Mesendoderm (in vitro differentiated cells): ENCODE measurements around the gene DRG2.

ENCODE experiments used
- DNase-seq: peaks from one replicate; pipeline ENCODE4 v3.0.0; 2013
- H2AK5ac ChIP-seq: 2 replicates; pipeline ENCODE4 v1.6.1; 2013; ENCODE audit warnings: low read length, inconsistent platforms
- H2BK120ac ChIP-seq: 2 replicates; pipeline ENCODE4 v1.6.1; 2013; ENCODE audit warnings: low read depth, mild to moderate bottlenecking, low read length, moderate library complexity, mixed read lengths
- H2BK15ac ChIP-seq: replicated peaks from 2 replicates; pipeline ENCODE4 v1.6.1; 2013; ENCODE audit warnings: low read depth, mild to moderate bottlenecking, moderate library complexity
- H2BK5ac ChIP-seq: 2 replicates; pipeline ENCODE4 v1.6.1; 2013; ENCODE audit warnings: low read length, inconsistent platforms
- H3K18ac ChIP-seq: 2 replicates; pipeline ENCODE4 v1.6.1; 2013; ENCODE audit warnings: mild to moderate bottlenecking, low read length, mixed read lengths
- H3K23ac ChIP-seq: one replicate; pipeline ENCODE4 v1.6.1; 2013; ENCODE audit warnings: low read length
- H3K27ac ChIP-seq: 2 replicates; pipeline ENCODE4 v1.5.1; 2013; ENCODE audit warnings: low read depth, mild to moderate bottlenecking, inconsistent platforms, low read length, moderate library complexity
- H3K27me3 ChIP-seq: 2 replicates; pipeline ENCODE4 v1.6.1; 2013; ENCODE audit warnings: low read length, control low read depth, mild to moderate bottlenecking, inconsistent platforms; ENCODE audit not compliant: insufficient read depth, poor library complexity
- H3K36me3 ChIP-seq: 2 replicates; pipeline ENCODE4 v1.6.1; 2013; ENCODE audit warnings: low read length, inconsistent platforms; ENCODE audit not compliant: control insufficient read depth, insufficient read depth
- H3K4ac ChIP-seq: one replicate; pipeline ENCODE4 v1.6.1; 2013; ENCODE audit warnings: low read depth, mild to moderate bottlenecking, low read length, moderate library complexity
- H3K4me1 ChIP-seq: 2 replicates; pipeline ENCODE4 v1.6.1; 2013; ENCODE audit warnings: low read depth, low read length, inconsistent platforms; ENCODE audit not compliant: control insufficient read depth
- H3K4me2 ChIP-seq: 2 replicates; pipeline ENCODE4 v1.6.1; 2013; ENCODE audit warnings: low read length
- H3K4me3 ChIP-seq: 2 replicates; pipeline ENCODE4 v1.5.1; 2013; ENCODE audit warnings: mild to moderate bottlenecking, low read length
- H3K56ac ChIP-seq: one replicate; pipeline ENCODE4 v1.6.1; 2013; ENCODE audit warnings: low read length
- H3K79me1 ChIP-seq: 2 replicates; pipeline ENCODE4 v1.6.1; 2013; ENCODE audit warnings: low read length, inconsistent platforms
- H3K79me2 ChIP-seq: 2 replicates; pipeline ENCODE4 v1.6.1; 2013; ENCODE audit warnings: mild to moderate bottlenecking, low read length; ENCODE audit not compliant: control insufficient read depth, insufficient read depth
- H3K9ac ChIP-seq: 2 replicates; pipeline ENCODE4 v1.6.1; 2013; ENCODE audit warnings: low read length, inconsistent platforms
- H4K5ac ChIP-seq: one replicate; pipeline ENCODE4 v1.6.1; 2013; ENCODE audit warnings: low read length
- H4K8ac ChIP-seq: one replicate; pipeline ENCODE4 v1.6.1; 2013; ENCODE audit warnings: low read depth, mild to moderate bottlenecking, control low read depth, low read length, moderate library complexity
- WGBS: extraction: QIAGEN DNeasy Blood & Tissue Kit; methylation state at CpG from one replicate; pipeline ENCODE4 v1.1.7; 2013; ENCODE audit warnings: low lambda C conversion rate, missing lambda C conversion rate; ENCODE audit not compliant: insufficient coverage; ENCODE audit errors: extremely low coverage; 5-methylcytosine and 5-hydroxymethylcytosine counted together

DRG2 gene

DNA sequence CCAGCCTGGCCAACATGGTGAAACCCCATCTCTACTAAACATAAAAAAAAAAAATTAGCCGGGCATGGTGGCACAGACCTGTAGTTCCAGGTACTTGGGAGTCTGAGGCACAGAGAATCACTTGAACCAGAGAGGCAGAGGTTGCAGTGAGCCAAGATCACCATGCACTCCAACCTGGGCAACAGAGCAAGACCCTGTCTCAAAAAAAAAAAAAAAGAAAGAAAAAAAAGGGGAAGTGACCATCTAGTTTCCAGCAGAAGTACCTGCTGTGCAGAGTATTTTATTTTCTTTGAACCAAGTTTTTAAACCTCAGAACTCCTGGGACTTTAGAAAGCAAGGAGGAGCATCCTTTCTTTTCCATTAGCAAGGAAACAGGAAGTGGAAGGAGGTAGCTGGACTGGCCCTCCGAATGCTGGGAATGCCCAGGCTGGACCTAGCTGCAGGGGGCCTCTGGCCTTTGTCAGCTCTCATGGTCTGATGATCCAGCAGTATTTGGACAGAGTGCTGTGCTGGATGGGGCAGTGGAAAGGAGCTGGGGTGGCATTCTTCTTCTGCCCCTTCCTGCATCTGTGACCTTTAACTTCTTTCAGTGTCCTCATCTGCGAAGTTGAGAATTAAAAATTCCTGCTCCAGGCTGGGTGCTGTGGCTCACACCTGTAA lies 41.9 kb upstream of the DRG2 start:
- Histone ChIP-seq H2BK120ac (no peak overlapping the region), H4K8ac (no peak overlapping the region), H3K36me3 (peaks cover 2% of the 10 kb centered on the region), H3K9ac (no peak overlapping the region), H3K4me2 (no peak overlapping the region), H3K4ac (no peak overlapping the region), H2AK5ac (no peak overlapping the region), H3K4me3 (no peak overlapping the region), H3K56ac (no peak overlapping the region), H2BK15ac (no peak overlapping the region), H2BK5ac (no peak overlapping the region), H3K18ac (no peak overlapping the region), H4K5ac (no peak overlapping the region), H3K4me1 (no peaks in the 10 kb centered on the region), H3K27me3 (no peaks in the 10 kb centered on the region), H3K79me1 (peaks cover 6% of the 10 kb centered on the region), H3K79me2 (peaks cover 2% of the 10 kb centered on the region), H3K23ac (no peak overlapping the region), H3K27ac (no peak overlapping the region)
- no peak for DNase-seq
- no CpG with 5 or more reads among the region's 3 CpGs for whole genome bisulfite sequencing

DNA sequence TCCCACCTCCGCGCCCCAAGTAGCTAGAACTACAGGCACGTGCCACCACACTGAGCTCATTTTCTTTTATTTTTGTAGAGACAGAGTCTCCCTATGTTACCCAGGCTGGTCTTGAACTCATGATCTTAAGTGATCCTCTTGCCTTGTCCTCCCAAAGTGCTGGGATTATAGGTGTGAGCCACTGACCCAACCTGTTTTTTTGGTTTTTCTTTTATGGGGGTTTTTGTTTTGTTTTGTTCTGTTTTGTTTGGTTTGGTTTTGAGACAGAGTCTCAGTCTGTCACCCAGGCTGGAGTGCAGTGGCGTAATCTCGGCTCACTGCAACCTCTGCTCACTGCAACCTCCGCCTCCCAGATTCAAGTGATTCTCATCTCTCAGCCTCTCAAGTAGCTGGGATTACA lies 32.2 kb upstream of the DRG2 start:
- Histone ChIP-seq H3K27me3 (no peaks in the 10 kb centered on the region), H3K4me3 (no peak overlapping the region), H2BK15ac (no peak overlapping the region), H3K56ac (no peak overlapping the region), H3K23ac (no peak overlapping the region), H3K18ac (no peak overlapping the region), H3K4me2 (no peak overlapping the region), H4K8ac (no peak overlapping the region), H2BK5ac (no peak overlapping the region), H3K79me2 (no peaks in the 10 kb centered on the region), H3K4ac (no peak overlapping the region), H3K79me1 (no peaks in the 10 kb centered on the region), H2AK5ac (no peak overlapping the region), H2BK120ac (no peak overlapping the region), H3K4me1 (no peaks in the 10 kb centered on the region), H4K5ac (no peak overlapping the region), H3K36me3 (peaks cover 1% of the 10 kb centered on the region), H3K27ac (no peak overlapping the region), H3K9ac (no peak overlapping the region)
- no peak for DNase-seq
- WGBS: no CpG with 5 or more reads among the region's 6 CpGs

DNA sequence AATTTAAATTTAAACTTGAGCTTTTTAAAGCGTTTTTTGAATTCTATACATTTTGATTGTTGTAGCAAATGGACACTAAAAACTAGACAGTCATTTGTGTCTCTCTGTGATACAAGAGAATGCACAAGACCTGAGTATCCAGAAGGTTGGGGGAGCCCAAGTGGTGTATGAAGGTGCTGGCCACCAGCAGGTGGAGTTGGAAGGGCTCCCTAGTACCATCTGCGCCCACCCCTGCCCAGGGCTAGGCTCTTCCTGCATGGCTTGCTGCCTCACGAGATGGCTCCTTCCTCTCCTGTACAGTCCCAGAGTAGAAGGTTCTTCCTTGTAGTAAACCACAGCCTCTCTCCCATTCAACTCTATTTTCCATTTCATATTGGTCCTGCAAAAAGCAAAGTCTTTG lies 31.5 kb upstream of the DRG2 start:
- no CpG with 5 or more reads among the region's 3 CpGs for WGBS
- Histone ChIP-seq H3K18ac (no peak overlapping the region), H3K4me2 (no peak overlapping the region), H3K23ac (no peak overlapping the region), H3K4me1 (no peaks in the 10 kb centered on the region), H3K36me3 (peaks cover 1% of the 10 kb centered on the region), H3K27ac (no peak overlapping the region), H3K27me3 (no peaks in the 10 kb centered on the region), H3K79me2 (no peaks in the 10 kb centered on the region), H3K4me3 (no peak overlapping the region), H2AK5ac (no peak overlapping the region), H2BK5ac (no peak overlapping the region), H3K79me1 (no peaks in the 10 kb centered on the region), H4K5ac (no peak overlapping the region), H2BK15ac (no peak overlapping the region), H3K4ac (no peak overlapping the region), H4K8ac (no peak overlapping the region), H3K56ac (no peak overlapping the region), H2BK120ac (no peak overlapping the region), H3K9ac (no peak overlapping the region)
- DNase-seq: no peak

DNA sequence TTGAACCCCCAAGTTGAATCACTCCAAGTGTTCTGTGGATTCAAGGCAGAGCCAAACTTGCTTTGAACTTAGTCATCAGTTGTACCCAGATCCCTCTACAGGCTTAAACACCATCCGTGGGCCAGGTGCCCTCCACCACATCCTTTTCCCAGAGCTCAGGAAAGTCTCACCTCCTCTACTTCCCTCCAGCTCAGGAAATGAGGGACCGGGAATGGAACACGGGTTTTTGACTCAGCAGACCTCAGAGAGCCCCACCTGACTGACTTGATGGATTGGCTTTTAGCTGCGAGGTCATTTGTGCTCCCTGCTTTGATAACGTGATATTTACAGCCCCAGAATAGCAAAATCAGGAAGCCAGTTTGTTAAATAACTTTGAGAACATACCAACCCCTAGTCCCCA lies 28.5 kb upstream of the DRG2 start:
- H2BK120ac ChIP-seq: no peak overlapping the region
- no peak overlapping the region for H4K5ac ChIP-seq
- H2BK5ac ChIP-seq: no peak overlapping the region
- H3K4me2 ChIP-seq: no peak overlapping the region
- H3K27me3 ChIP-seq: no peaks in the 10 kb centered on the region
- H3K4me3 ChIP-seq: no peak overlapping the region
- DNase-seq: no peak
- H3K36me3 ChIP-seq: peaks cover 1% of the 10 kb centered on the region
- H3K79me1 ChIP-seq: no peaks in the 10 kb centered on the region
- no peak overlapping the region for H4K8ac ChIP-seq
- H3K56ac ChIP-seq: no peak overlapping the region
- H2AK5ac ChIP-seq: no peak overlapping the region
- no CpG with 5 or more reads among the region's 5 CpGs for WGBS
- no peaks in the 10 kb centered on the region for H3K4me1 ChIP-seq
- H3K27ac ChIP-seq: no peak overlapping the region
- no peak overlapping the region for H3K18ac ChIP-seq
- H3K9ac ChIP-seq: no peak overlapping the region
- no peak overlapping the region for H3K23ac ChIP-seq
- no peak overlapping the region for H2BK15ac ChIP-seq
- H3K4ac ChIP-seq: no peak overlapping the region
- H3K79me2 ChIP-seq: no peaks in the 10 kb centered on the region

DNA sequence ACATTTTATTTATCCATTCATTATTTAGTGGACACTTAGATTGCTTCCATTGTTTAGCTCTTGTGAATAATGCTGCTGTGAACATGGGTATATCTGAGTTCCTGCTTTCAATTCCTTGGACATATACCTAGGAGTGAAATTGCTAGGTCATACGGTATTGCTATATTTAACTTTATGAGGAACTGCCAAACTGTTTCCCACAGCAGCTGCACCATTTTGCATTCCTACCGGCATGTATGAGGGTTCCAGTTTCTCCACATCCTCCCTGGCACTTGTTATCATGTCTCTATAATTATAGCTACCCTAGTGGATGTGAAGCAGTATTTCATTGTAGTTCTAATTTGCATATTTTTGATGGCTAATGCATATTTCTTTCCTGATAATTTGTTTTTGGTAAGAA lies 23.7 kb upstream of the DRG2 start:
- H2AK5ac ChIP-seq: no peak overlapping the region
- no peak overlapping the region for H3K4ac ChIP-seq
- H3K56ac ChIP-seq: no peak overlapping the region
- H4K5ac ChIP-seq: no peak overlapping the region
- H3K4me2 ChIP-seq: no peak overlapping the region
- no peaks in the 10 kb centered on the region for H3K27me3 ChIP-seq
- no peak overlapping the region for H3K23ac ChIP-seq
- no peak overlapping the region for H3K18ac ChIP-seq
- H3K27ac ChIP-seq: no peak overlapping the region
- H3K4me1 ChIP-seq: no peaks in the 10 kb centered on the region
- no CpG with 5 or more reads among the region's 2 CpGs for WGBS
- no peak overlapping the region for H3K9ac ChIP-seq
- H2BK5ac ChIP-seq: no peak overlapping the region
- H3K79me2 ChIP-seq: no peaks in the 10 kb centered on the region
- no peak overlapping the region for H2BK15ac ChIP-seq
- H3K4me3 ChIP-seq: no peak overlapping the region
- H4K8ac ChIP-seq: no peak overlapping the region
- DNase-seq: no peak
- no peak overlapping the region for H2BK120ac ChIP-seq
- H3K36me3 ChIP-seq: peaks cover under 1% of the 10 kb centered on the region
- no peaks in the 10 kb centered on the region for H3K79me1 ChIP-seq

DNA sequence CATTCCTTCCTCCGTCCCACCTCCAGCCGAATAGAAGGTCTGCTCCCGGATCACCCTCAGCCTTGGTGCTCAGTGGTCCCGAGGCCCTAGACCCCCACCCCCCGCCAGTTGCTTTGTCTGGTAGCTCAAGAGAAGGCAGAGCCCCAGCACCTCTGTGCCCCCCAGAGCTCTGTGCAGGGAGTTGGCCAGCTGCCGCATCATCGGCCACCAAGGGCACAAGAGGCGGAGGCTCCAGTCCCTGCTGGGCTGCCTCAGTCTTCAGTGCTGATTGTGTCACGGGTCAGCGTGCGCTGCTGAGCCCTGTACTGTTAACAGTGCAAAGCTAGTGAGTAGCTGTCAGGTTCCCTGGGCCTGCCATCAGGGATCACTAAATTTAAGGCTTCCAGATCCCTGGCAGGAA lies 22.2 kb upstream of the DRG2 start:
- no peaks in the 10 kb centered on the region for H3K36me3 ChIP-seq
- no peak overlapping the region for H2BK120ac ChIP-seq
- no peak overlapping the region for H3K9ac ChIP-seq
- no peak overlapping the region for H3K4me3 ChIP-seq
- H2BK15ac ChIP-seq: no peak overlapping the region
- no peak overlapping the region for H4K8ac ChIP-seq
- no peaks in the 10 kb centered on the region for H3K4me1 ChIP-seq
- no peak overlapping the region for H2AK5ac ChIP-seq
- no peak overlapping the region for H3K4me2 ChIP-seq
- H4K5ac ChIP-seq: no peak overlapping the region
- no CpG with 5 or more reads among the region's 11 CpGs for WGBS
- H3K56ac ChIP-seq: no peak overlapping the region
- H3K27me3 ChIP-seq: no peaks in the 10 kb centered on the region
- no peak for DNase-seq
- H2BK5ac ChIP-seq: no peak overlapping the region
- no peak overlapping the region for H3K27ac ChIP-seq
- H3K79me1 ChIP-seq: no peaks in the 10 kb centered on the region
- H3K23ac ChIP-seq: no peak overlapping the region
- H3K79me2 ChIP-seq: no peaks in the 10 kb centered on the region
- no peak overlapping the region for H3K4ac ChIP-seq
- H3K18ac ChIP-seq: no peak overlapping the region
